GM21423 (cell line): Measurements from ENCODE around the gene PALB2.

ENCODE experiments used
- ATAC-seq: cut with Tn5 transposase; IDR thresholded peaks from one replicate; pipeline ENCODE4 v1.9.1; 2021; ENCODE audit warnings: mild to moderate bottlenecking, moderate library complexity; ENCODE audit not compliant: unreplicated experiment

The PALB2 gene

DNA sequence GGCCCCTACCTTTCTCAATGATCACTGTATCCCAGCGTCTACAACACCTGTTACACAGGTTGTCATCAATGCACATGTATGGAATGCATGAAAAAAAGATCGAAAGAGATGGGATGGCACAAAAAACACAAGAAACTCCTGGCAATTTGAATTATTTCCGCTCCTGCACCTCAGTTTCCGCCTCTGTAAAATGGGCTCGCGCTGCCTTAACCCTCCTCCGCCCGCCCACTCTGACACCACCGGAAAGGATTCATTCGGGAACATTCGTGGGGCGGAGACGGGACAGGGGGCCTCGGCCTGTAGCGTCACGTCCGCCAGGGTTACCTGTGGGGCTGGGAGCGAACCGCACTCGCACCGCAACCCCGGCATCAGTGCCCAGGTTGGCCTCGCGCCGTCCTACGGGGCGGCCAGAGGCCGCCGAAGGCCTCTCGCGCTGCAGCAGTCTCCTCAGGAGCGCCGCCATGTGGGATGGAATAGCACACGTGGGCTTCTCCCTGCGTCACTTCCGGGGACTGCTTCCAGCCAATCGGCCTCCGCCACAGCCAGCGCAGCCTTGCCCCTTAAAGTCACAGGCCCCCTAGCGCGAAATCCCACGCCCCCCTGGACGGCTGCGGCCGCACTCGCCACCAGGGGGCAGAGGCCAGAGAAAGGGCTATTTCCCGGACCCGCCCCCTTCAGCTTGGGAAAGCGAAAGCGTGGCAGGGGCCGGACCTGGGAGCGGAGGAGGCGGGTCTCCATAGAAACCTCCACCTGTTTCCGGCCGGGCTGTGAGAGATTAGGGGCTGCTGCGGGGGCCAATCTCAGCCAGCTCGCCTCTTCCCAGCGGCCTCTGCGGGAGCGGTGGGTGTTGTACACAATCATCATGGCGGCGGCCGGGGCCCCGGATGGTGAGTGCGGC lies 84.0 kb downstream of the PALB2 start, which contains the start of the genes EARS2 and UBFD1:
Gene EARS2 (minus strand): TSS at position 470 of the 898 bp plus-strand sequence. CDS start 7 bp downstream, at position 463.
Gene UBFD1 (plus strand): TSS at position 847 of the 898 bp plus-strand sequence. CDS start 16 bp downstream, at position 863.
- peak; percentile 89 for ATAC-seq

DNA sequence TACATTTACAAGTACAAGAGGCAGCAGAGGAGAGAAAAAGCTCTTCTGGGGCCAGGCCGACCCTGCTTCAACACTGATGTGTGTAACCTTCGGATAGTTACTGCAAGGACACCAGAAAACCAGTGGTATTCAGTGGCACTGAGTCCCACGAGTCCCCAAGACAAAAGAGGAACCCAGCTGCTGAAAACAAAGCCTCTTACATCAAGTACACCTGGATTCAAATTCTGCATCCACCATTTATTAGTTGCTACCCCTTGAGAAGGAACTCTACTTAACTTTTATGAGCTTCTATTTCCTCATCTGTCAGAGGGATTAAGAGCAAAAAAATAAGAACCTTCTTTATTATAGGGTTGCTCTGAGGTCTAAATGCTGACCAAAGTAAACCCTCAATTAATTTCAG lies 86.6 kb downstream of the PALB2 start:
- no peak for ATAC-seq
